GM12864 (cell line): Measurements from ENCODE around the gene CENPT.
A peak's percentile ranks its signal among the peaks of the same experiment; 100 is the strongest.

Experiments used
- DNase-seq: peaks from one replicate; pipeline ENCODE4 v3.0.0-alpha.2; 2011; ENCODE audit warnings: low read depth
- H3K4me3 ChIP-seq: 2 replicates; pipeline ENCODE4 v1.5.1; 2011; ENCODE audit warnings: mild to moderate bottlenecking, low read depth, low read length, control low read depth
- CTCF ChIP-seq: IDR thresholded peaks from 2 replicates; pipeline ENCODE4 v1.5.1; 2011; ENCODE audit warnings: low read depth, mild to moderate bottlenecking, moderate library complexity, low read length, control low read depth, inconsistent platforms; ENCODE audit errors: missing control alignments

CENPT gene

GRCh38 chr16:67847064-67847861 is at the start of gene CENPT:
Gene CENPT, minus strand, starts transcription at chr16:67847693. Its CDS starts 13,834 bp downstream, at chr16:67833859.
- TF ChIP-seq CTCF = no peak
- peak within 1 kb of the TSS; percentile 74 for H3K4me3 ChIP-seq
- no peak for DNase-seq

GRCh38 chr16:67897231-67897630 is 49.7 kb upstream of the CENPT start:
- no peak overlapping the region for H3K4me3 ChIP-seq
- no peak for DNase-seq
- no peak for TF ChIP-seq CTCF

GRCh38 chr16:67893743-67894399 is 46.4 kb upstream of the CENPT start:
- TF ChIP-seq CTCF = no peak
- no peak for DNase-seq

GRCh38 chr16:67892899-67893742 is 45.6 kb upstream of the CENPT start, which contains the start of gene PSKH1:
Gene PSKH1, plus strand, starts transcription at chr16:67893254. Its CDS starts 15,496 bp downstream, at chr16:67908750.
- peak; percentile 70 for DNase-seq
- no peak for TF ChIP-seq CTCF
- H3K4me3 ChIP-seq = peak within 1 kb of the TSS; percentile 86

More at GRCh38 chr16:67893743-67894399, 46.4 kb upstream of the CENPT start:
- peak overlapping the region; percentile 86 for H3K4me3 ChIP-seq

GRCh38 chr16:67892375-67892774 is 44.9 kb upstream of the CENPT start:
- DNase-seq = no peak
- peak overlapping the region; percentile 55; the same call in 1 of the 2 replicates for H3K4me3 ChIP-seq
- TF ChIP-seq CTCF = no peak

GRCh38 chr16:67888331-67888730 is 40.8 kb upstream of the CENPT start:
- no peak for DNase-seq
- no peak overlapping the region for H3K4me3 ChIP-seq
- no peak for TF ChIP-seq CTCF
